GM23248 (cell line): ENCODE results near the gene ZNF488.

Experiments used
- EZH2 ChIP-seq: fragments of 200-600 bp; sonication (generic); IDR thresholded peaks from 2 replicates; pipeline ENCODE4 v1.6.1; 2018; ENCODE audit warnings: antibody characterized with exemption, mild to moderate bottlenecking; ENCODE audit not compliant: insufficient read depth, poor library complexity, severe bottlenecking
- EZH2phosphoT487 ChIP-seq: fragments of 200-600 bp; sonication (generic); IDR thresholded peaks from 2 replicates; pipeline ENCODE4 v1.6.1; 2018; ENCODE audit warnings: antibody characterized with exemption, moderate library complexity, mild to moderate bottlenecking, low read depth; ENCODE audit not compliant: insufficient read depth

DNA sequence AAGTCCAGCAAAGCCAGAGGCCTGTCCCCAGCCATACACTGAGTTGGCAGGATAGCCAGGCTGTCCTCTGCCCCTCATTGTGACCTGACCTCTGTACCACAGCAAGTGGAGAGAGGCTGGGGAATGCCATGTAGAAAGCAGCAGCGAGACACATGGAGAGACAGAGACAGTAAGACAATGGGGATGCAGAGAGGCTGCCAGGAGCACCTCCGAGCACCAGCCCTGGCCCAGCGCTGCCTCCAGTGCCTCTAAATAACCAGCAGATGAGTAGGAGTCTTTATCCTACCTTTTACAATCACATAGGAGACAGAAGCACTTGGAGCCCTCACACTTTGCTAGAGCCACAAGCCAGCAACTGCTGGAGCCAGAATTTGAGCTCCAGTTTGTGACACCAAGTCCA is 53.7 kb downstream of the ZNF488 start:
- TF ChIP-seq EZH2phosphoT487 (no peak), EZH2 (no peak)
